Measurements from ENCODE around the gene TM2D3. TPM values are rescaled to one million over a fixed set of nuclear protein-coding genes. Genes with fewer than 3 reads are reported as not detected.

The TM2D3 gene
- total RNA-seq, 1 experiment from 2014 or later, result 35.2 TPM

- no peaks in the 10 kb centered on the region; a peak in 1 of 4 replicates for H3K36me3 ChIP-seq (ENCODE audit: control insufficient read depth in 1 of 2, insufficient read depth in 2 of 2, low read length in 2 of 2)
- H3K4me3 ChIP-seq (replicated peaks in 1 of 2; ENCODE audit: low read depth in 1 of 2, low read length in 2 of 2), result no peak overlapping the region
- ATAC-seq, result no peak
- intact Hi-C loops (cut with micrococcal nuclease), result no loop called here
- no peaks in the 10 kb centered on the region for H3K9me2 ChIP-seq (ENCODE audit: insufficient read depth)
- H4K20me1 ChIP-seq (ENCODE audit: insufficient read depth), result no peaks in the 10 kb centered on the region
- H3K9ac ChIP-seq (ENCODE audit: low read length), result no peak overlapping the region
- H3K27ac ChIP-seq (ENCODE audit: low read depth, low read length), result no peak overlapping the region
- TF ChIP-seq EZH2phosphoT487 (IDR thresholded peaks at IDR 0.05; ENCODE audit: borderline replicate concordance), result no peak
- no peak for TF ChIP-seq RAD21 (IDR thresholded peaks at IDR 0.05; ENCODE audit: low read depth)
- no peak for TF ChIP-seq MAX (IDR thresholded peaks at IDR 0.05)
- no peak for TF ChIP-seq EGR1 (IDR thresholded peaks at IDR 0.05; ENCODE audit: low read depth)
- TF ChIP-seq SRF (IDR thresholded peaks at IDR 0.05; ENCODE audit: low read depth), result no peak
- no peak for TF ChIP-seq CEBPB (IDR thresholded peaks at IDR 0.05; ENCODE audit: low read depth)
- no peak for TF ChIP-seq POLR2A (IDR thresholded peaks at IDR 0.05; ENCODE audit: borderline replicate concordance, extremely low read depth, insufficient read depth, insufficient read length)
- no peak for TF ChIP-seq ELF1 (IDR thresholded peaks at IDR 0.05; ENCODE audit: borderline replicate concordance, low read depth)
- no peak for TF ChIP-seq ZBTB33 (IDR thresholded peaks at IDR 0.05; ENCODE audit: extremely low read depth, insufficient replicate concordance, low read length)
- no peak for TF ChIP-seq SIN3A (IDR thresholded peaks at IDR 0.05; ENCODE audit: low read depth)
- TF ChIP-seq FOSL1 (IDR thresholded peaks at IDR 0.05; ENCODE audit: low read depth), result no peak
- TF ChIP-seq POLR2AphosphoS5 (IDR thresholded peaks at IDR 0.05; ENCODE audit: low read depth, low read length), result no peak
- no peak for TF ChIP-seq ATF3 (IDR thresholded peaks at IDR 0.05)
- TF ChIP-seq CBX3 (IDR thresholded peaks at IDR 0.05; ENCODE audit: low read depth), result no peak
- no peak for TF ChIP-seq EZH2 (IDR thresholded peaks at IDR 0.05)
- TF ChIP-seq CTCF (IDR thresholded peaks at IDR 0.05 in 2 of 3, conservative IDR thresholded peaks at IDR 0.05 in 1 of 3; ENCODE audit: borderline replicate concordance in 1 of 3, insufficient read depth in 1 of 3, low read depth in 2 of 3, low read length in 2 of 3), result no peak
- TF ChIP-seq ZFX (IDR thresholded peaks at IDR 0.05), result no peak
- TF ChIP-seq SP1 (IDR thresholded peaks at IDR 0.05; ENCODE audit: low read depth), result no peak
- H3K27me3 ChIP-seq (ENCODE audit: insufficient read depth, low read length), result no peaks in the 10 kb centered on the region
- BruUV-seq (replicated peaks), result no TSS peak
- POLR2A ChIA-PET, result no interaction called here
- no peaks in the 10 kb centered on the region for H3K9me3 ChIP-seq (ENCODE audit: control insufficient read depth in 1 of 2, insufficient read depth in 1 of 2, low read depth in 1 of 2, low read length in 2 of 2)
- H3K79me2 ChIP-seq (ENCODE audit: insufficient read depth, low read length), result no peaks in the 10 kb centered on the region
- RAD21 ChIA-PET (ENCODE audit: low non-redundant PET in 1 of 2, low total read pairs in 2 of 2, uncharacterized antibody in 2 of 2, unreplicated experiment in 2 of 2), result no interaction called here
- no peak overlapping the region for H2AFZ ChIP-seq (ENCODE audit: low read depth, low read length, poor library complexity, severe bottlenecking)
- H3K4me2 ChIP-seq (ENCODE audit: low read length), result no peak overlapping the region
- no peaks in the 10 kb centered on the region for H3K4me1 ChIP-seq (ENCODE audit: control insufficient read depth in 1 of 2, insufficient read depth in 2 of 2, low read length in 2 of 2)
- CTCF ChIA-PET, result no interaction called here
- no peak for DNase-seq (ENCODE audit: low read depth, low spot score)
These were observed 23.8 kb upstream of the TM2D3 start for GRCh38 chr15:101675796-101676582.

Data from HCT116 (cell line).